Measurements from ENCODE around the gene NUP93. TPM values are rescaled to one million over a fixed set of nuclear protein-coding genes. Genes with fewer than 3 reads are reported as not detected.
"Not testable (repeated sequence)": the region's sequence is repeated elsewhere in the genome, so short reads cannot be mapped to it uniquely, and the experiment has no call there.

The NUP93 gene
- total and polyA plus RNA-seq, 2 of the 8 experiments (the other 6 are each of a cell fraction or from before 2014, with no cell fraction given): 147 to 201 TPM

DNA sequence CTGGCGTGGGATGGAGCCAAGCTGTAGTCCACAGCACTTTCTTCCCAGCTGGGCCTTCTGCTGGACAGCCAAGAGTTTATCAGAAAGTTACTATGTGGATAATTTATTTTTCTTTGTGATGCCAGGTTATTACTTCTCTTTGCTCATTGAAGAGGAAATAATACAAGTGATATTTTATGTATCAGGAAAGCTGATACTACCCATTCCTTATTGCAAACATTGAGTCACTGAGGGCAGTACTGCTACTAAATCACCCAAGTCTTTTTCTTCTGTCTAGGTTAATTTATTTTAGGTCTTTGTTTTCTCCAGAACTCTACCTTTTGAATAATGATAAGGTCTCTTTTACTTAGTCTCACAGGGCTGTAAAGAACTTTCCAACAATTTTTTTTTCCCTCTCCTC is 8.3 kb downstream of the NUP93 start (continued):
- TF ChIP-seq, protein P1, sequence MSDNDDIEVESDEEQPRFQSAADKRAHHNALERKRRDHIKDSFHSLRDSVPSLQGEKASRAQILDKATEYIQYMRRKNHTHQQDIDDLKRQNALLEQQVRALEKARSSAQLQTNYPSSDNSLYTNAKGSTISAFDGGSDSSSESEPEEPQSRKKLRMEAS (IDR thresholded peaks at IDR 0.05): no peak

DNA sequence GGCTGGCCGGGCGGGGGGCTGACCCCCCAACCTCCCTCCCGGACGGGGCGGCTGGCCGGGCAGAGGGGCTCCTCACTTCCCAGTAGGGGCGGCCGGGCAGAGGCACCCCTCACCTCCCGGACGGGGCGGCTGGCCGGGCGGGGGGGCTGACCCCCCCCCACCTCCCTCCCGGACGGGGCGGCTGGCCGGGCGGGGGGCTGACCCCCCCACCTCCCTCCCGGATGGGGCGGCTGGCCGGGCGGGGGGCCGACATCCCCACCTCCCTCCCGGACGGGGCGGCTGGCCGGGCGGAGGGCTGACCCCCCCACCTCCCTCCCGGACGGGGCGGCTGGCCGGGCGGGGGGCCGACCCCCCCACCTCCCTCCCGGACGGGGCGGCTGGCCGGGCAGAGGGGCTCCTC is 9.4 kb downstream of the NUP93 start:
- H3K4me1 ChIP-seq (replicated peaks in 1 of 4; ENCODE audit: control insufficient read depth in 3 of 4, insufficient read depth in 4 of 4, low read length in 3 of 4); H2BK5ac ChIP-seq (ENCODE audit: low read depth, low read length); H3K36me3 ChIP-seq (ENCODE audit: control insufficient read depth in 2 of 4, insufficient read depth in 4 of 4, low read length in 3 of 4); H3K27me3 ChIP-seq (replicated peaks in 1 of 4; ENCODE audit: control insufficient read depth in 3 of 4, extremely low read depth in 1 of 4, insufficient read depth in 3 of 4, low read length in 3 of 4); FAIRE-seq; H3K9me3 ChIP-seq (ENCODE audit: insufficient read depth in 2 of 2, low read depth in 1 of 2, low read length in 1 of 2); H3K14ac ChIP-seq (ENCODE audit: insufficient read length); H2BK12ac ChIP-seq (ENCODE audit: low read depth, low read length); H3K9ac ChIP-seq (replicated peaks in 1 of 4; ENCODE audit: extremely low read depth in 1 of 4, low read depth in 3 of 4, low read length in 3 of 4); H3K23me2 ChIP-seq (ENCODE audit: low read depth, low read length); H3K27ac ChIP-seq (ENCODE audit: low read depth, low read length); H2BK15ac ChIP-seq (ENCODE audit: low read length); H3K56ac ChIP-seq (replicated peaks; ENCODE audit: insufficient read length, low read depth, low read length); H4K8ac ChIP-seq (ENCODE audit: extremely low read depth, insufficient read depth, low read length); H2AFZ ChIP-seq (ENCODE audit: low read length); POLR2A ChIA-PET (ENCODE audit: partially characterized antibody); DNase-seq (ENCODE audit: low read depth in 1 of 2, low spot score in 2 of 2); H2BK120ac ChIP-seq (replicated peaks; ENCODE audit: low read depth, low read length); H2AK5ac ChIP-seq (ENCODE audit: low read depth, low read length); H3K4ac ChIP-seq (replicated peaks; ENCODE audit: insufficient read length, low read depth, low read length); H4K91ac ChIP-seq (replicated peaks; ENCODE audit: insufficient read length, low read length); H3K4me2 ChIP-seq (ENCODE audit: insufficient read depth in 1 of 2, low read depth in 2 of 2, low read length in 2 of 2); H3K23ac ChIP-seq (ENCODE audit: insufficient read length); H3K4me3 ChIP-seq (ENCODE audit: extremely low read depth in 1 of 4, insufficient read depth in 2 of 4, low read depth in 3 of 4, low read length in 4 of 4); H4K5ac ChIP-seq (ENCODE audit: insufficient read length, low read depth, low read length); CTCF ChIA-PET (ENCODE audit: partially characterized antibody); H2BK20ac ChIP-seq (ENCODE audit: low read length); H3K18ac ChIP-seq (ENCODE audit: extremely low read depth, low read length): not testable (repeated sequence)
- H4K20me1 ChIP-seq (replicated peaks in 1 of 2; ENCODE audit: control insufficient read depth in 1 of 2, insufficient read depth in 2 of 2, low read length in 2 of 2): peaks cover 9 to 14% of the 10 kb centered on the region in 2 experiments
- peaks cover 6 to 75% of the 10 kb centered on the region in 2 experiments; a peak in 3 of 4 replicates for H3K79me2 ChIP-seq (ENCODE audit: control insufficient read depth in 1 of 2, insufficient read depth in 2 of 2, low read length in 2 of 2)
- WGBS, 2 experiments (ENCODE audit: extremely low coverage in 1 of 2, insufficient coverage in 1 of 2, insufficient read length in 1 of 2, insufficient replicate concordance in 2 of 2, low coverage in 1 of 2, low lambda C conversion rate in 2 of 2, missing lambda C conversion rate in 1 of 2): no CpG with 5 or more reads among the region's 38 CpGs
- H3K79me1 ChIP-seq (ENCODE audit: low read depth, low read length): peaks cover 13% of the 10 kb centered on the region

Measured in H1 (cell line).